ENCODE measurements around the gene PPP3R1. TPM values are rescaled to one million over a fixed set of nuclear protein-coding genes. Genes with fewer than 3 reads are reported as not detected.

Gene PPP3R1
- total and polyA plus RNA-seq, 2 donors from 2014 or later, result 18.3 to 50.8 TPM

- intact Hi-C loops (cut with DNase I), result no loop called here
- Histone ChIP-seq H3K27me3 (ENCODE audit: control insufficient read depth, insufficient read depth, low read length) (no peaks in the 10 kb centered on the region), H3K4me3 (ENCODE audit: low read length in 3 of 3) (no peak overlapping the region), H3K9ac (ENCODE audit: low read length in 3 of 3) (no peak overlapping the region), H3K4me1 (ENCODE audit: control insufficient read depth in 2 of 3, insufficient read depth in 2 of 3, low read depth in 1 of 3, low read length in 3 of 3) (peaks cover 0 to 5% (median 4%) of the 10 kb centered on the region in 3 donors), H3K9me3 (ENCODE audit: control insufficient read depth in 2 of 3, insufficient read depth in 1 of 3, low read length in 3 of 3) (no peaks in the 10 kb centered on the region), H3K36me3 (ENCODE audit: control insufficient read depth in 2 of 3, insufficient read depth in 3 of 3, low read length in 3 of 3) (no peaks in the 10 kb centered on the region), H3K27ac (ENCODE audit: low read depth in 2 of 2, low read length in 2 of 2) (no peak overlapping the region)
- no peak for FAIRE-seq
- DNase-seq, result no peak
- no peak for TF ChIP-seq CTCF (IDR thresholded peaks at IDR 0.05; ENCODE audit: borderline replicate concordance, extremely low read depth, insufficient read depth)
Observed at GRCh38 chr2:68291314-68291713, 39.0 kb upstream of the PPP3R1 start.

GRCh38 chr2:68290901-68291300 lies 38.6 kb upstream of the PPP3R1 start:
- FAIRE-seq (no peak), DNase-seq (no peak)
- no peaks in the 10 kb centered on the region for H3K9me3 ChIP-seq (ENCODE audit: control insufficient read depth in 2 of 3, insufficient read depth in 1 of 3, low read length in 3 of 3)
- intact Hi-C loops (cut with DNase I), result no loop called here
- H3K9ac ChIP-seq (ENCODE audit: low read length in 3 of 3), result no peak overlapping the region
- H3K27ac ChIP-seq (ENCODE audit: low read depth in 2 of 2, low read length in 2 of 2), result no peak overlapping the region
- no peak for TF ChIP-seq CTCF (IDR thresholded peaks at IDR 0.05; ENCODE audit: borderline replicate concordance, extremely low read depth, insufficient read depth)
- H3K4me1 ChIP-seq (ENCODE audit: control insufficient read depth in 2 of 3, insufficient read depth in 2 of 3, low read depth in 1 of 3, low read length in 3 of 3), result peaks cover 0 to 5% (median 4%) of the 10 kb centered on the region in 3 donors
- H3K36me3 ChIP-seq (ENCODE audit: control insufficient read depth in 2 of 3, insufficient read depth in 3 of 3, low read length in 3 of 3), result no peaks in the 10 kb centered on the region
- H3K4me3 ChIP-seq (ENCODE audit: low read length in 3 of 3), result no peak overlapping the region
- no peaks in the 10 kb centered on the region for H3K27me3 ChIP-seq (ENCODE audit: control insufficient read depth, insufficient read depth, low read length)

GRCh38 chr2:68287580-68288441 lies 35.5 kb upstream of the PPP3R1 start:
- intact Hi-C loops (cut with DNase I), result no loop called here
- Histone ChIP-seq H3K36me3 (ENCODE audit: control insufficient read depth in 2 of 3, insufficient read depth in 3 of 3, low read length in 3 of 3) (no peaks in the 10 kb centered on the region), H3K4me3 (ENCODE audit: low read length in 3 of 3) (no peak overlapping the region), H3K9me3 (ENCODE audit: control insufficient read depth in 2 of 3, insufficient read depth in 1 of 3, low read length in 3 of 3) (no peaks in the 10 kb centered on the region), H3K4me1 (ENCODE audit: control insufficient read depth in 2 of 3, insufficient read depth in 2 of 3, low read depth in 1 of 3, low read length in 3 of 3) (peaks cover 0 to 5% (median 4%) of the 10 kb centered on the region in 3 donors), H3K27ac (ENCODE audit: low read depth in 2 of 2, low read length in 2 of 2) (peak overlapping the region in 1 of 2 donors; percentile 63), H3K9ac (ENCODE audit: low read length in 3 of 3) (peak overlapping the region in 1 of 3 donors; percentile 48), H3K27me3 (ENCODE audit: control insufficient read depth, insufficient read depth, low read length) (no peaks in the 10 kb centered on the region)
- FAIRE-seq (peak; percentile 89), DNase-seq (peak in 2 of 5 donors; percentile 30 to 66)
- TF ChIP-seq CTCF (IDR thresholded peaks at IDR 0.05; ENCODE audit: borderline replicate concordance, extremely low read depth, insufficient read depth), result no peak
